Smooth muscle cell (in vitro differentiated cells): ENCODE measurements around the gene MEN1. TPM values are rescaled to one million over a fixed set of nuclear protein-coding genes. Genes with fewer than 3 reads are reported as not detected.
A peak's percentile ranks its signal among the peaks of the same experiment; 100 is the strongest.

Experiments used
- DNase-seq: peaks from one replicate; lab custom pipeline; 2025; ENCODE audit not compliant: unreplicated experiment; lab: John Stamatoyannopoulos, UW
- H2AFZ ChIP-seq: fragments of 200-600 bp; sonication (generic); 2 replicates; pipeline ENCODE4 v1.6.0; 2016; ENCODE audit warnings: antibody characterized with exemption, low read depth, mild to moderate bottlenecking
- H3F3A ChIP-seq: fragments of 200-600 bp; sonication (generic); 2 replicates; pipeline ENCODE4 v1.6.0; 2017; ENCODE audit warnings: antibody characterized with exemption, low read depth
- H3K27ac ChIP-seq: fragments of 200-600 bp; sonication (generic); 2 replicates; pipeline ENCODE4 v1.5.1; 2016; ENCODE audit warnings: low read depth, mild to moderate bottlenecking
- H3K27me3 ChIP-seq: fragments of 200-600 bp; sonication (generic); 2 replicates; pipeline ENCODE4 v1.6.1; 2016; ENCODE audit warnings: low read depth, mild to moderate bottlenecking
- H3K36me3 ChIP-seq: fragments of 200-600 bp; sonication (generic); 2 replicates; pipeline ENCODE4 v1.5.1; 2016; ENCODE audit warnings: low read depth
- H3K4me1 ChIP-seq: fragments of 200-600 bp; sonication (generic); 2 replicates; pipeline ENCODE4 v1.5.1; 2016; ENCODE audit warnings: low read depth
- H3K4me2 ChIP-seq: fragments of 200-600 bp; sonication (generic); 2 replicates; pipeline ENCODE4 v1.6.0; 2016; ENCODE audit warnings: mild to moderate bottlenecking
- H3K4me3 ChIP-seq: fragments of 200-600 bp; sonication (generic); 2 replicates; pipeline ENCODE4 v1.5.1; 2016; ENCODE audit warnings: mild to moderate bottlenecking
- H3K79me2 ChIP-seq: fragments of 200-600 bp; sonication (generic); 2 replicates; pipeline ENCODE4 v1.6.0; 2016; ENCODE audit warnings: low read depth, mild to moderate bottlenecking
- H3K9ac ChIP-seq: fragments of 200-600 bp; sonication (generic); 2 replicates; pipeline ENCODE4 v1.6.0; 2016; ENCODE audit warnings: low read depth
- H3K9me3 ChIP-seq: fragments of 200-600 bp; sonication (generic); replicated peaks from 2 replicates; pipeline ENCODE4 v1.5.1; 2016; ENCODE audit warnings: low read depth
- H4K20me1 ChIP-seq: fragments of 200-600 bp; sonication (generic); 2 replicates; pipeline ENCODE4 v1.6.0; 2016; ENCODE audit warnings: low read depth
- WGBS: methylation state at CpG from one replicate; pipeline ENCODE4 v1.1.7; 2016; ENCODE audit warnings: low lambda C conversion rate; 5-methylcytosine and 5-hydroxymethylcytosine counted together
- polyA plus RNA-seq: library from polyadenylated mRNA; unstranded; fragments of >200 nt; fragmentation: Nextera tagmentation; extraction: Ambion mirVana; gene quantifications from 2 replicates; pipeline ENCODE4 v1.2.1, GENCODE V29; 2016
- total RNA-seq: library from RNA; depleted of rRNA; stranded (reverse); fragments of >200 nt; gene quantifications from 2 replicates; pipeline ENCODE4 v1.2.3, GENCODE V29; 2014
- TF ChIP-seq, protein P1 (sequence below): fragments of 200-600 bp; sonication (generic); IDR thresholded peaks from 2 replicates; pipeline ENCODE4 v1.5.1; 2017; ENCODE audit warnings: borderline replicate concordance, mild to moderate bottlenecking, antibody characterized with exemption; ENCODE audit not compliant: insufficient read depth, poor library complexity, severe bottlenecking

The MEN1 gene
- total and polyA plus RNA-seq, 2 experiments from 2014 or later: 11.6 to 37.3 TPM

DNA sequence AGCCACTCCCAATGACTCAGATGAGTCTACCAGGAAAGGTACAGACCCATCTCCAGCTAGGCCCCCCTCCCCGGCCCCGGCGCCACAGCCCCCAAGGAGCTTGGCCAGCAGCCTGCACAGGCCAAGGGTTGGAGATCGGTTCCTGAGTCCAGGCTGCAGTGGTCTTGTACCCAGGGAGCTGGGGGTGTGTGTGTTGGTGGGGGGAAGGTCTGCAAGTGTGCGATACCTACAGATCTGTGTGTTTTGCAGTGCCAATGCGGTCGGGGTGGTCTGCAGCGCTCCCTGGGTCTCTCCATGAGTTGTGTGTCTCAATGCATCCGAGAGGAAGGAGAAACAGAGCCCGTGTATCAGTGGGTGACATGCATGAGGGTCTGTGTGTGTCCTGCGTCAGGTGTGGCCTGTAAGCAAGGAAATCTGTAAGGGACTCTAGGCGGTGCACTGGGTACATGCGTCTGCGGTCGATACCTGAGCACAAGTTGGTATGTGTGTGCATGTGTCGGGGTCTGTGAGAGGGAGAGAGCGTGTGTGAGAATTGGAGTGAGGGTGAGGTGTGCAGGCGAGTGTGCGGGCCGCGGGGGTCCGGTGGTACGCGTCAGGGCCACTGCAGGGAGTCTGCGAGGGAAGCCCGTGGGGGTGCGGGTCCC lies 33.5 kb upstream of the MEN1 start:
- H3K4me3 ChIP-seq: peak overlapping the region; percentile 56
- no peaks in the 10 kb centered on the region for H4K20me1 ChIP-seq
- peaks cover 14% of the 10 kb centered on the region for H3F3A ChIP-seq
- peak overlapping the region; percentile 87 for H3K27ac ChIP-seq
- no peak for DNase-seq
- peak overlapping the region; percentile 80 for H3K9ac ChIP-seq
- H3K4me1 ChIP-seq: peaks cover 12% of the 10 kb centered on the region
- TF ChIP-seq, protein P1, sequence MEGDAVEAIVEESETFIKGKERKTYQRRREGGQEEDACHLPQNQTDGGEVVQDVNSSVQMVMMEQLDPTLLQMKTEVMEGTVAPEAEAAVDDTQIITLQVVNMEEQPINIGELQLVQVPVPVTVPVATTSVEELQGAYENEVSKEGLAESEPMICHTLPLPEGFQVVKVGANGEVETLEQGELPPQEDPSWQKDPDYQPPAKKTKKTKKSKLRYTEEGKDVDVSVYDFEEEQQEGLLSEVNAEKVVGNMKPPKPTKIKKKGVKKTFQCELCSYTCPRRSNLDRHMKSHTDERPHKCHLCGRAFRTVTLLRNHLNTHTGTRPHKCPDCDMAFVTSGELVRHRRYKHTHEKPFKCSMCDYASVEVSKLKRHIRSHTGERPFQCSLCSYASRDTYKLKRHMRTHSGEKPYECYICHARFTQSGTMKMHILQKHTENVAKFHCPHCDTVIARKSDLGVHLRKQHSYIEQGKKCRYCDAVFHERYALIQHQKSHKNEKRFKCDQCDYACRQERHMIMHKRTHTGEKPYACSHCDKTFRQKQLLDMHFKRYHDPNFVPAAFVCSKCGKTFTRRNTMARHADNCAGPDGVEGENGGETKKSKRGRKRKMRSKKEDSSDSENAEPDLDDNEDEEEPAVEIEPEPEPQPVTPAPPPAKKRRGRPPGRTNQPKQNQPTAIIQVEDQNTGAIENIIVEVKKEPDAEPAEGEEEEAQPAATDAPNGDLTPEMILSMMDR: no peak
- H3K4me2 ChIP-seq: peak overlapping the region; percentile 84
- no peaks in the 10 kb centered on the region for H3K36me3 ChIP-seq
- H3K9me3 ChIP-seq: no peaks in the 10 kb centered on the region
- H3K79me2 ChIP-seq: no peaks in the 10 kb centered on the region
- no peak overlapping the region for H2AFZ ChIP-seq
- WGBS: 59% methylated on average over 19 of the region's 27 CpGs
- no peaks in the 10 kb centered on the region for H3K27me3 ChIP-seq

DNA sequence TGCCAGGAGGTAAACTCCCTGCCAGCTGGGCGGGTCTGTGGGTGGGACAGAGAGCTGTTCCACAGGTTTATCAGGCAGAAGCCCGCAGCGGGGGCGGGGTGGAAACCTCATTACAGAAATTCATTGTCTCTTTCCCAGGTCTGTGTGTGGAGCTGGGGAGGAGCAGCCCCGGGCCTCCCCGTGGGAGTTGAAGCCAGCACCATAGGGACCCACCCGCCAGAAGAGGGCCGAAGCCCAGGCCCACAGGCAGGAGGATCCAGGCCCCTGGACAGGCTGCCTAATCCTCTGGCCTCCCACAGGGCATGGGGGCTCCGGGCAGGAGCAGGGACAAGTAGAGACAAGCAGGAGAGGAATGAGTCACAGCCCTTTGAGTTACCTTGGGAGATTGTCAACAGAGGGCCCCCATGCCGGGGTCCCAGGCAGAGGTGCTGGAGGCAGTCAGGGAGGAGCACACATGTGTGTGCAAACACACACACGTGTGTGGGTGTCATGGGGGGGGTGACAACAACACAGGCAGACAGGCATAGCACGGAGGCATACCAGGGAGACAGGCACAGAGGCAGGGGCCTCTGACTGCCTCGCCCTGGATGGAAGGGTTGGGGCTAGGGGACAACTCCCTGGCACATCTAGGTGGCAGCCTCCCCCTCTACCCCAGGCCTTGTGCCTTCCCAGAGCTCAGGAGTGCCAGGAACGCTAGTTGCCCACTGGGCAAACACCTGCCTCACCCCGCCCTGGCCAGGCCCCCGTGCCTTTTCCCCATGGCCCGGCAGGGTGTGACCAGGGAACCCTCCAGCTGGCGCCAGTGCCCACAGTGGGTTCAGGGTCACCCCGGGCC lies 32.7 kb upstream of the MEN1 start:
- peak overlapping the region; percentile 87 for H3K27ac ChIP-seq

GRCh38 chr11:64842366-64842759 lies 32.0 kb upstream of the MEN1 start:
- Histone ChIP-seq H2AFZ (no peak overlapping the region), H3K79me2 (no peaks in the 10 kb centered on the region), H3K9ac (peak overlapping the region; percentile 80), H3K4me3 (no peak overlapping the region), H3K4me1 (peaks cover 12% of the 10 kb centered on the region), H3K27ac (peak overlapping the region; percentile 87), H4K20me1 (no peaks in the 10 kb centered on the region), H3F3A (peaks cover 14% of the 10 kb centered on the region), H3K9me3 (no peaks in the 10 kb centered on the region), H3K4me2 (peak overlapping the region; percentile 84), H3K27me3 (no peaks in the 10 kb centered on the region), H3K36me3 (no peaks in the 10 kb centered on the region)
- no peak for DNase-seq
- WGBS: 66% methylated on average over 6 of the region's 6 CpGs
- TF ChIP-seq, protein P1: no peak

More for the DNA sequence above, 32.7 kb upstream of the MEN1 start:
- Histone ChIP-seq H3F3A (peaks cover 14% of the 10 kb centered on the region), H3K9ac (peak overlapping the region; percentile 80), H3K4me3 (peak overlapping the region; percentile 56), H3K4me1 (peaks cover 12% of the 10 kb centered on the region), H3K36me3 (no peaks in the 10 kb centered on the region), H3K79me2 (no peaks in the 10 kb centered on the region), H4K20me1 (no peaks in the 10 kb centered on the region), H3K4me2 (peak overlapping the region; percentile 84), H3K9me3 (no peaks in the 10 kb centered on the region), H3K27me3 (no peaks in the 10 kb centered on the region), H2AFZ (no peak overlapping the region)
- TF ChIP-seq, protein P1: no peak
- WGBS: 53% methylated on average over 19 of the region's 19 CpGs
- DNase-seq: no peak
